H1 (cell line): Measurements from ENCODE around the gene MPEG1. TPM values are rescaled to one million over a fixed set of nuclear protein-coding genes. Genes with fewer than 3 reads are reported as not detected.

Experiments
- CTCF ChIA-PET: fragments of 300-600 bp; sonication (Branson Sonifier 250); formaldehyde crosslinking; loops from one replicate; lab custom pipeline; 2021; ENCODE audit not compliant: partially characterized antibody; lab: Charles Lee
- POLR2A ChIA-PET: fragments of 300-600 bp; sonication (Branson Sonifier 250); formaldehyde crosslinking; loops from one replicate; lab custom pipeline; 2021; ENCODE audit warnings: inconsistent platforms; ENCODE audit not compliant: partially characterized antibody; lab: Charles Lee
- DNase-seq, 2 experiments: peaks; one replicate each; pipeline versions ENCODE4 v3.0.0 to v3.0.0-alpha.2; 2010 to 2022; ENCODE audit warnings: low spot score in 2 of 2, low read depth in 1 of 2, mixed read lengths in 1 of 2
- FAIRE-seq: peaks from 2 replicates; lab custom pipeline; 2011; peaks lifted over from hg19 to GRCh38; lab: Jason Lieb, UNC
- H2AFZ ChIP-seq: 2 replicates; pipeline ENCODE4 v1.8.1; 2012; ENCODE audit warnings: low read length, inconsistent platforms
- H2AK5ac ChIP-seq: 2 replicates; pipeline ENCODE4 v1.6.1; 2013; ENCODE audit warnings: low read depth, low read length
- H2BK120ac ChIP-seq: replicated peaks from 2 replicates; pipeline ENCODE3; 2013; ENCODE audit warnings: low read depth, low read length, inconsistent platforms
- H2BK12ac ChIP-seq: 2 replicates; pipeline ENCODE4 v1.6.1; 2013; ENCODE audit warnings: low read depth, low read length
- H2BK15ac ChIP-seq: 2 replicates; pipeline ENCODE4 v1.6.1; 2013; ENCODE audit warnings: low read length
- H2BK20ac ChIP-seq: 2 replicates; pipeline ENCODE4 v1.6.1; 2013; ENCODE audit warnings: low read length
- H2BK5ac ChIP-seq: 2 replicates; pipeline ENCODE4 v1.6.1; 2013; ENCODE audit warnings: low read depth, low read length
- H3K14ac ChIP-seq: 2 replicates; pipeline ENCODE4 v1.6.1; 2013; ENCODE audit warnings: inconsistent platforms; ENCODE audit not compliant: insufficient read length
- H3K18ac ChIP-seq: 2 replicates; pipeline ENCODE4 v1.6.1; 2013; ENCODE audit warnings: low read length; ENCODE audit errors: extremely low read depth
- H3K23ac ChIP-seq: 2 replicates; pipeline ENCODE4 v1.6.1; 2013; ENCODE audit warnings: inconsistent platforms; ENCODE audit not compliant: insufficient read length
- H3K23me2 ChIP-seq: 2 replicates; pipeline ENCODE4 v1.6.1; 2013; ENCODE audit warnings: low read depth, low read length
- H3K27ac ChIP-seq: 2 replicates; pipeline ENCODE4 v1.6.1; 2011; ENCODE audit warnings: low read depth, low read length, inconsistent platforms
- H3K27me3 ChIP-seq, 4 experiments: replicated peaks in 1 of 4; 1 replicate in 1 of 4; 2 replicates in 3 of 4; pipeline versions ENCODE4 v1.6.1 to v1.8.1; 2011 to 2013; ENCODE audit warnings: low read length in 3 of 4, mild to moderate bottlenecking in 3 of 4, inconsistent platforms in 2 of 4, mixed read lengths in 2 of 4, moderate library complexity in 1 of 4; ENCODE audit not compliant: control insufficient read depth in 3 of 4, insufficient read depth in 3 of 4; ENCODE audit errors: extremely low read depth in 1 of 4
- H3K36me3 ChIP-seq, 4 experiments: 2 replicates each; pipeline versions ENCODE4 v1.6.1 to v1.8.1; 2011 to 2013; ENCODE audit warnings: mild to moderate bottlenecking in 4 of 4, low read length in 3 of 4, moderate library complexity in 2 of 4, control low read depth in 1 of 4, inconsistent platforms in 1 of 4; ENCODE audit not compliant: insufficient read depth in 4 of 4, control insufficient read depth in 2 of 4
- H3K4ac ChIP-seq: replicated peaks from 2 replicates; pipeline ENCODE3; 2013; ENCODE audit warnings: low read length, low read depth, mixed read lengths, inconsistent platforms; ENCODE audit not compliant: insufficient read length
- H3K4me1 ChIP-seq, 4 experiments: replicated peaks in 1 of 4; 1 replicate in 1 of 4; 2 replicates in 3 of 4; pipeline versions ENCODE4 v1.6.1 to v1.8.1; 2011 to 2013; ENCODE audit warnings: low read length in 3 of 4, inconsistent platforms in 2 of 4, mixed read lengths in 1 of 4; ENCODE audit not compliant: insufficient read depth in 4 of 4, control insufficient read depth in 3 of 4
- H3K4me2 ChIP-seq, 2 experiments: 2 replicates each; pipeline versions ENCODE4 v1.6.1 to v1.8.1; 2011 to 2013; ENCODE audit warnings: low read depth in 2 of 2, low read length in 2 of 2, control low read depth in 1 of 2, inconsistent platforms in 1 of 2, mild to moderate bottlenecking in 1 of 2; ENCODE audit not compliant: insufficient read depth in 1 of 2
- H3K4me3 ChIP-seq, 4 experiments: fragments of 200-600, 300-600 bp in 1 of 4; sonication (generic), shearing (Covaris generic), sonication (Bioruptor Twin) in 1 of 4; 2 replicates each; pipeline versions ENCODE4 v1.5.1 to v1.8.1; 2011 to 2016; ENCODE audit warnings: low read length in 4 of 4, low read depth in 3 of 4, control low read depth in 2 of 4, inconsistent platforms in 2 of 4, mild to moderate bottlenecking in 2 of 4, mixed read lengths in 1 of 4, moderate library complexity in 1 of 4; ENCODE audit not compliant: insufficient read depth in 2 of 4; ENCODE audit errors: extremely low read depth in 1 of 4
- H3K56ac ChIP-seq: replicated peaks from 2 replicates; pipeline ENCODE3; 2013; ENCODE audit warnings: low read depth, mild to moderate bottlenecking, mixed read lengths, low read length, inconsistent platforms; ENCODE audit not compliant: insufficient read length
- H3K79me1 ChIP-seq: 2 replicates; pipeline ENCODE4 v1.6.1; 2013; ENCODE audit warnings: low read depth, low read length, control low read depth
- H3K79me2 ChIP-seq, 2 experiments: 2 replicates each; pipeline versions ENCODE4 v1.6.1 to v1.8.1; 2012 to 2013; ENCODE audit warnings: low read length in 2 of 2, mild to moderate bottlenecking in 2 of 2, inconsistent platforms in 1 of 2; ENCODE audit not compliant: insufficient read depth in 2 of 2, control insufficient read depth in 1 of 2
- H3K9ac ChIP-seq, 4 experiments: replicated peaks in 1 of 4; 1 replicate in 1 of 4; 2 replicates in 3 of 4; pipeline versions ENCODE4 v1.6.1 to v1.8.1; 2011 to 2013; ENCODE audit warnings: low read depth in 3 of 4, low read length in 3 of 4, control low read depth in 2 of 4, mild to moderate bottlenecking in 2 of 4, moderate library complexity in 2 of 4, inconsistent platforms in 1 of 4; ENCODE audit errors: extremely low read depth in 1 of 4
- H3K9me3 ChIP-seq, 2 experiments: 2 replicates each; pipeline versions ENCODE4 v1.6.1 to v1.8.1; 2012 to 2013; ENCODE audit warnings: mild to moderate bottlenecking in 2 of 2, moderate library complexity in 2 of 2, control low read depth in 1 of 2, inconsistent platforms in 1 of 2, low read depth in 1 of 2, low read length in 1 of 2, mixed read lengths in 1 of 2; ENCODE audit not compliant: insufficient read depth in 2 of 2
- H4K20me1 ChIP-seq, 2 experiments: replicated peaks in 1 of 2; 2 replicates each; pipeline versions ENCODE3 to v1.8.1; 2011 to 2013; ENCODE audit warnings: inconsistent platforms in 2 of 2, low read length in 2 of 2, mild to moderate bottlenecking in 1 of 2; ENCODE audit not compliant: insufficient read depth in 2 of 2, control insufficient read depth in 1 of 2
- H4K5ac ChIP-seq: 2 replicates; pipeline ENCODE4 v1.6.1; 2013; ENCODE audit warnings: low read length, low read depth, mixed read lengths, inconsistent platforms; ENCODE audit not compliant: insufficient read length
- H4K8ac ChIP-seq: 2 replicates; pipeline ENCODE4 v1.8.0; 2013; ENCODE audit warnings: mild to moderate bottlenecking, moderate library complexity, low read length, inconsistent platforms; ENCODE audit not compliant: insufficient read depth; ENCODE audit errors: extremely low read depth
- H4K91ac ChIP-seq: replicated peaks from 2 replicates; pipeline ENCODE3; 2013; ENCODE audit warnings: low read length, mixed read lengths, inconsistent platforms; ENCODE audit not compliant: insufficient read length
- ATF2 ChIP-seq: IDR thresholded peaks from 2 replicates; pipeline ENCODE4 v1.6.1; 2012; ENCODE audit warnings: low read length, inconsistent platforms
- CHD2 ChIP-seq: IDR thresholded peaks from 2 replicates; pipeline ENCODE4 v1.6.1; 2012; ENCODE audit warnings: low read length, improper control_type of control experiment
- FOSL1 ChIP-seq: IDR thresholded peaks from 2 replicates; pipeline ENCODE4 v1.6.1; 2011; ENCODE audit warnings: mild to moderate bottlenecking, low read depth, low read length, moderate library complexity; ENCODE audit not compliant: insufficient read depth
- JUN ChIP-seq: IDR thresholded peaks from 2 replicates; pipeline ENCODE4 v1.6.1; 2011; ENCODE audit warnings: low read depth, mild to moderate bottlenecking, improper control_type of control experiment, low read length
- WGBS, 2 experiments: shearing (Covaris generic) in 1 of 2; methylation state at CpG; one replicate each; pipeline versions ENCODE4 v1.1.6 to v1.1.7; 2013 to 2015; ENCODE audit warnings: low lambda C conversion rate in 2 of 2, mixed read lengths in 2 of 2, inconsistent platforms in 1 of 2, low coverage in 1 of 2, missing lambda C conversion rate in 1 of 2; ENCODE audit not compliant: insufficient replicate concordance in 2 of 2, insufficient coverage in 1 of 2, insufficient read length in 1 of 2; ENCODE audit errors: extremely low coverage in 1 of 2, missing lambda C conversion rate in 1 of 2; 5-methylcytosine and 5-hydroxymethylcytosine counted together
- polyA plus RNA-seq, 7 experiments: library from polyadenylated mRNA; depleted of rRNA in 3 of 7; stranded (reverse) in 5 of 7; unstranded in 2 of 7; fragments of >200 nt in 5 of 7; fragments of 200-250 nt in 2 of 7; gene quantifications; 1 replicate in 5 of 7; 2 replicates in 1 of 7; 4 replicates in 1 of 7; pipeline versions ENCODE4 v1.2.1 to v1.2.3, GENCODE V29; 2011 to 2013; ENCODE audit warnings: missing spikeins in 2 of 7, mixed read lengths in 2 of 7
- total RNA-seq: library from RNA; stranded (reverse); fragmentation: NEBNext Ultra II Directional; extraction: Animal tissue kit (Norgen Biotek cat#: 25700); gene quantifications from 2 replicates; pipeline ENCODE4 v1.2.1, GENCODE V29; 2021

MPEG1 gene
- total and polyA plus RNA-seq, 2 of the 8 experiments (the other 6 are each of a cell fraction or from before 2014, with no cell fraction given) = not detected

- Histone ChIP-seq H2AFZ (no peak overlapping the region), H3K27me3 (no peaks in the 10 kb centered on the region), H3K36me3 (peaks cover 4 to 37% (median 19%) of the 10 kb centered on the region in 4 experiments; a peak in 6 of 8 replicates), H2AK5ac (no peak overlapping the region), H2BK15ac (no peak overlapping the region), H3K18ac (no peak overlapping the region), H3K79me1 (peaks cover 2% of the 10 kb centered on the region; the same call in 1 of the 2 replicates), H3K79me2 (0 out of 4 replicates have a peak, but pooled peaks cover 0 to 8% of the 10 kb centered on the region in 2 experiments), H3K14ac (no peak overlapping the region), H3K23ac (no peak overlapping the region), H3K4me1 (peaks cover 0 to 4% (median 0%) of the 10 kb centered on the region in 4 experiments; a peak in 2 of 7 replicates), H3K9me3 (no peaks in the 10 kb centered on the region), H3K9ac (no peak overlapping the region), H2BK20ac (no peak overlapping the region), H2BK5ac (no peak overlapping the region), H3K4ac (no peak overlapping the region), H3K27ac (no peak overlapping the region), H4K91ac (no peak overlapping the region), H2BK120ac (no peak overlapping the region), H3K4me3 (no peak overlapping the region), H4K20me1 (peaks cover 2 to 3% of the 10 kb centered on the region in 2 experiments), H4K5ac (no peak overlapping the region), H4K8ac (no peak overlapping the region), H3K4me2 (no peak overlapping the region), H3K56ac (no peak overlapping the region), H3K23me2 (no peaks in the 10 kb centered on the region), H2BK12ac (no peak overlapping the region)
- DNase-seq (no peak), FAIRE-seq (no peak)
- 91% methylated on average over 3 of the region's 3 CpGs; no CpG with 5 or more reads in 1 of the 2 experiments for WGBS, 2 experiments
- CTCF ChIA-PET = interaction anchor here (0.8 to 9.5 kb wide), 16 partner anchors 8 to 244 kb away, joined by 3 to 201 read pairs (median 6); partner anchors contain the start of gene DTX4
- TF ChIP-seq JUN = no peak
- no peak for TF ChIP-seq FOSL1
- no peak for TF ChIP-seq ATF2
- TF ChIP-seq CHD2 = no peak
- POLR2A ChIA-PET = interaction anchor here (1.3 to 9.4 kb wide), 2 partner anchors 14 to 16 kb away, joined by 3 to 79 read pairs; partner anchors contain the start of gene DTX4
These were observed 25.7 kb downstream of the MPEG1 start for GRCh38 chr11:59187035-59187434.
